GM21717 (cell line): ENCODE measurements around the gene TCF12.
"Not testable (repeated sequence)": the region's sequence is repeated elsewhere in the genome, so short reads cannot be mapped to it uniquely, and the experiment has no call there.

Experiments used
- ATAC-seq: cut with Tn5 transposase; IDR thresholded peaks from one replicate; pipeline ENCODE4 v1.9.1; 2021; ENCODE audit warnings: mild to moderate bottlenecking, moderate library complexity; ENCODE audit not compliant: unreplicated experiment

Gene TCF12

DNA sequence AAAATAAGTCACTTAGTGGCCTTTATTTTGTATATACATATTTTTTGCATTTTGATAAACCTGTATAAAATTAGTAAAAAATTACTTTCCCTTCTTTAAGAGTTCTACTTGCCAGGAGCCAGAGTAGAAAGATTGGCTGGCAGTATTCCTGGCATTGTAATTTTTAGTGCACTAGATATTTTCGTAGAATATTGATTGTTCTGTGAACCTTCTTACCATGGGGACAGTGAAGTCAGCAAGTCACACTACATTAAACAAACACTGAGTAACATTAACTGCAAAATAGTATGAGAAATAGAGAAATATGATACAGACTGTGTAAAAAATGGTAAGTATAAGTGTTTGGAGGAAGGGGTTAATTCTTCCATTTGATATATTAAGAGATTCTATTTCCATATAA, 26.0 kb downstream of the TCF12 start:
- ATAC-seq = no peak

DNA sequence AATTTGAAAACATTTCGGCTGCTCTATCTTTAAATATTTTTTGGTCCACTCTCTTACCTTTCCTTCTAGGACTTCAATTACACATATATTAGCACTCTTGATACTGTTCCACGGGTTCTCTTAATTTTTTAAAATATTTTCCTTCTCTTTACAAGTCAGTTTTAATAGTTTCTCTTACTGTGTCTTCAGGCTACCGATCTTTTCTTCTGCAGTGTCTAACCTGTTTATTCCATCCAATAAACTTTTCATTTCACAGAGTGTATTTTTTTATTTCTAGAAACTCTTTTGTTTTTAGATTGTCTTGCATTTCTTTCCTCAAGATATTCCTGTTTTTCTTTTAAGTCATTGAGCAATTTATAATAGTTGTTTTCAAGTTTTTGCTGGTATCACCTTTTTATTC, 27.7 kb downstream of the TCF12 start:
- no peak for ATAC-seq

DNA sequence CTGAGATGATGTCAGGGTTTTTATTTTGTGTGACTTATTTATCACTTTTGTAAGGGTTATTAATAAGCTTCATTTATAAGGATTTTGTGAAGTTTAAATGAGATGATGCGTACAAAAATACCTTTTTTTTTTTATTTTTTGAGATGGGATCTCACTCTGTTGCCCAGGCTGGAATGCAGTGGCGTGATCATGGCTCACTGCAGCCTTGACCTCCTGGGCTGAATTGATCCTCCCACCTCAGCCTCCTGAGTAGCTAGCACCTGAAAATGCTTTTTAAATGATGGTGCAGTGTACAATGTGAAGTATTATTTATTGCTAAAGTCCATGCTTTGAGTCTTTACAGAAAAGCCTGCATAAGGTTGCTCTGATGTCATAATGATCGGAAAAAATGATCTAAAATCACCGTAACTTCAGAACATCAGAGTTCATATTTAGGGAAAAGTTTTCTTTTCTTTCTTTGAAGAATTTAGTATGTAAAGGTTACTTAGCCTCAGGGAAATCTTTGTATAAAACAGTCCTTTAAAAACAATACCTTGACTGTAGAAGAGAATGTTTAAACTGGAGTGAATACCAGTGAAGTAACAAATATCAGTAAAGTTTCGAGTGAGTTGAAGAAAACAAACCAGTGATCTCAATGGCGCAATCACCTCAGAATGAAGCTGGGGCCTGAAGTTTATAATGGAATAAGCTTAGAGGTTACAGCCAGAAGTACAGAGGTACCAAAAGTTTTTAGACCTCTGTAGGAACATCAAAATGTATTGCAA, 29.7 kb downstream of the TCF12 start:
- no peak for ATAC-seq

DNA sequence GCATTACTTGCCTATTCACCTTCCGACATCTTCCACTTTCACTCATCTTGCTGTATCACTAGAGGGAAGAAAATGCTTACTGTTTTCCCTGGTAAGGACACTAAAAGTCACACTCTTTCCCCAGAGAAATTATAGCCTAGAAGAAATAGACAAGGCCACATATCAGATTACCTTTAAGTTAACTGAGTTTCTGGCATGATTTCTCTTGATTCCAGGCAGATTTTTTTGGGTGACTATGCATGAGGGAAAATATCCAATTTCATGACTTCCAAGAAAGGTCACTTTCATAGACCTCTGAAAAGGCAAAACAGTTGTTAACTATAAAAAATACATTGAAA, 30.3 kb downstream of the TCF12 start:
- no peak for ATAC-seq

DNA sequence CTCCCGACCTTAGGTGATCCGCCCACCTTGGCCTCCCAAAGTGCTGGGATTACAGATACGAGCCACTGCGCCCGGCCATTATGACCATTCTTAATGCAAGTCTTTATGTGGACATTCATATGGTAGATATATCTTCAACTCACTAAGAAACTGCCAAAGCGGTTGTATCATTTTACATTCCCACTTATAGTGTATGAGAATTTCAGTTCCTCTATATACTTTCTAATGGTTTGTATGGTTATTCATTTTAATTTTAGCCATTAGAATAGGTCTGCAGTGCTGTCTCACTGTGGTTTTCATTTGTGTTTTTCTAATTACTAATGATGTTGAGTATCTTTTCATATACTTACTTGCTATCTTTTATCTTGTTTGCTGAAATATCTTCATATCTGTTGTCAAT, 32.5 kb downstream of the TCF12 start:
- peak; percentile 94 for ATAC-seq

DNA sequence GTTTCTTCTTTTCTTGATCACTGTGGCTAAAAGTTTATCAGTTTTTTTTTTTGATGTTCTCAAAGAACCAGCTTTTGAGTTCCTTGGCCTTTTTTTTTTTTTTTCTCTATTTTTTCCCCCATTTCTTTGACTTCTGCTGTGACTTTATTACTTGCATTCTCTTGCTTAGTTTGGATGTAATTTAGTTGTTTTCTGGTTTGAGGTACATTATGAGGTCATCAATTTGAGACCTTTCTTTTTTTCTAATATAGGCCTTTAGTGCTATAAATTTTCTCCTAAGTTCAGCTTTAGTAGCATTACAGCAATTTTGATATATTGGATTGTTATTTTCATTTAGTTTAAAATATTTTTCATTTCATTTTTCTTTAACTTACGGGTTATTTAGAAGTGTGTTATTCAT, 35.3 kb downstream of the TCF12 start:
- no peak for ATAC-seq

DNA sequence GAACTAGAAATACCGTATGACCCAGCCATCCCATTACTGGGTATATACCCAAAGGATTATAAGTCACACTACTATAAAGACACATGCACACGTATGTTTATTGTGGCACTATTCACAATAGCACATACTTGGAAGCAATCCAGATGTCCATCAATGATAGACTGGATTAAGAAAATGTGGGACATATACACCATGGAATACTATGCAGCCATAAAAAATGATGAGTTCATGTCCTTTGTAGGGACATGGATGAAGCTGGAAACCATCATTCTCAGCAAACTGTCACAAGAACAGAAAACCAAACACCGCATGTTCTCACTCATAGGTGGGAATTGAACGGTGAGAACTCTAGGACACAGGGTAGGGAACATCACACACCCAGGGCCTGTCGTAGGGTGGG, 36.6 kb downstream of the TCF12 start:
- ATAC-seq = not testable (repeated sequence)

DNA sequence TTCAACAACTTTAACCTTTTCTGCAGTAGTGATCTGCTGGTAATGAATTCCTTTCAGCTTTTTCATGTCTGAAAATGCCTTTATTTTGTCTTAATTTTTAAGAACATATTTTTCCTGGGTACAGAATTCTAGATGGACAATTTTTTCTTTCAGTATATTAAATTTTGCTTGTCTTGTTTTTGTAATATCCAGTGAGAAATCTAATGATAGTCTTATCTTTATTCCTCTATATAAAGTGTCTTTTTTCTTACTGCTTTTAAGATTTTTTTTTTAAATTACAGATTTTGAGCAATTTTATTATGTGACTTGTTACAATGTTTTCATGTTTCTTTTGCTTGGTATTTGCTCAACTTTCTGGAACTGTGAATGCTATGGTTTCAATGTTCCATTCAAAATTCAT, 38.1 kb downstream of the TCF12 start:
- no peak for ATAC-seq

DNA sequence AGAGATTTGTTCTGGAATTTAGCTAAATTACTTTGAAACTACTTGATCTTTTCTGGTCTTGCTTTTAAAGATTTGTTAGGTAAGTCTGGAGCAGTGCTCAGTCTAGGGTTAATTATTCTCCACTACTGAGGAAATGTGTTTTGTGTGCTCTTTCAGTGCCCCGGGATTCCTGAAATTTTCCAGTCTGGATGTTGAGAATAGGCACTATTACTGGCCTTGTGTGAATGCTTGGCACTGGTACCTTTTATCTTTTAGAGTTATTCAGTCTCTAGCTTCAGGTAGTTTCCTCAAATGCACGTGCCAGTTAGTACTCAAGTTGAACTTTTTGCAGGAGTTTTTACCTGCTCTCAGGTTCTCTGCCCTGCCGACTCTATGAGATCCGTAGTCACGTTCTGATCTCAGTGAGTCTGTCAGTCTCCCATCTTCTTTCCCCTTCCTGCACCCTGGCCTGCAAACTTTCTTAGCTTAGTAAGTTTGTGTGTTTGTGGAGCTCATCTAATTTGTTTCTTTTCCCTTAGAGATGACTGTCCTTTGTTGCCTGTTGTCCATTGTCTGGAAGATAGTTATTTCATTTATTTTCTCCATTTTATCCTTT, 39.5 kb downstream of the TCF12 start:
- no peak for ATAC-seq

DNA sequence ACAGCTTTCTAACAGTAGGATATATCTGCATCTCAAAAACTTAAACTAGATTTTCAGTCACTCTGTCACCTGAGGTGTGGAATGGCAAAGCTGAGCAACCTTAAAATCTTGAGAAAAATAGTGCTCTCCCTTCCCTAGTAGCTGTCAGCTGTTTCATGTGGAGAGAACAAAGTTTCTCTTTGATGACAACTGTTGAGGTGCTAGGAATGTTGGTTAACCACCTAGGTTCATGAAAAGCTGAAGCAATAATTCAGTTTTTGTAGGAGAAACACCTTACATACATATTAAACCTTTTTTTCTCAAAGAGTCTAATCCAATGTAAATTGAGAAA, 40.8 kb downstream of the TCF12 start:
- ATAC-seq = no peak

DNA sequence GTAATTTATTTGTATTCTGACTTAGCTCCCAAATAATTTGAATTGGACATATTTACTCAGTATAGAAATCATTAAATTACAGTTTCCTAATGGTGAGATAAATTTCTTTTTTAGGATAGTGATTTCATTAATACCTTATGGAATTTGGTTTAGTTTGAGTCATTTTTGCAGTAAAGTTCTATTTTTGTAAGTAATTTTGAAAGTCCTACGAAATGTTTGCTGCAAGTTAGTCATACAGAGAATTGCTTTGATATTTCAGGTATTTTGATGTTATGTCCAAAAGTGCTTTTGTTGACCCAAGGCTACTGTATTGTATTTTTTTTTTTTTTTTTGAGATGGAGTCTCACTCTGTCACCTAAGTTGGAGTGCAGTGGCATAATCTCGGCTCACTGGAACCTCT, 41.7 kb downstream of the TCF12 start:
- no peak for ATAC-seq

DNA sequence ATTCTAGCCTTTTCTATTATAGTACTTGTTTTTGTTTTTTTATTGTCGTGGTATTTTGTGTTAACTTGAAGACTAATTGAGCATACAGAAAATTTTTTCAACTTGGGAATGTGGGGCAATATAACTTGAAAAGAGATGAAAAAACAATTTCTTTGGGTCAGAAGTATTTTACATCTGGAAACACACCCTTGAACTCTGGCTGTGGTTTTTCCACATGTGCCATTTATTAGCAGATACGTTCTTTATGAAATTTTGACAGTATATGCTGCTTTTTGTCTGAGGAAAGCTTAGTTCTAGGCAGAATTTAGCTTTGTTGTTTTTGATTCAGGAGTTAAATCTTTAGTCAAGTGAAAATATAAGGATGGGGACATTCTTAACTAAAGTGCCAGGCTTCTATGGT, 44.7 kb downstream of the TCF12 start:
- no peak for ATAC-seq

DNA sequence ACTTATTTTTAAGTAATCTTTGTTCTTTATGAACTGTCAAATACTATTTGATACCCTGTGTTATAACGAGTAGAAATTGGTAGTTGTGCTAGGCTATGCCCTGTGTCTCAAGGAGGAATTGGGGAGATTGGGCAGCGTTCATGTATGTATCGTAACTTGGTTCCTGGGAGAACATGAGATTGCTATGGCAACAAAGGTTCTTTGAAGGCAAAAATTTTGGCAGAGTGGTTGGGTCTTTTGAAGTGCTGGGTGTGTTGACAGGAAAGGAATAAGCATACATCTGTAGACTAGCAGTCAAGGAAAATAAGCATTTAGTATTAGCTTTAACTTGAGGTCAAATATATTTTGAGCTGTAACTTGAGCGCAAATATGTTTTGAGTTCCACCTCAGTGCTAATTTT, 45.3 kb downstream of the TCF12 start:
- ATAC-seq = no peak

DNA sequence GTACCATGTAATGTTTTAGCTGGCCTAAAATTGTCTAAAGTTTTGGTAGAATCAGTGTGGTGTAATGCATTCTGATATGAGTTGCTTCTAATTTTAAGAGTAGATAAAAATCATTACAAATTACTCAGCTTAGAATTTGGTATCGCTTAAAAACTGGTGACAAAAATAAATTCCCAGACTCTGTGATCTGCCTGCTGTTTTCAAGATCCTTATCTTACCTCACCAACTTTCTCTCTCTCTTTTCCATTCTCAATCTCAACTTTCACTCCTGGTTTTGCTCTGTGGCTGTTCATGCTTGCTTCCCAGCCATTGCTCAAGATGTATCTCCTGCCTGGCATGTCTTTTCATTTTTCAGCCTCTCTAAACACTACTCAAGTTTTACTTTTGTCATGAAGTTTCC, 45.7 kb downstream of the TCF12 start:
- ATAC-seq = no peak

DNA sequence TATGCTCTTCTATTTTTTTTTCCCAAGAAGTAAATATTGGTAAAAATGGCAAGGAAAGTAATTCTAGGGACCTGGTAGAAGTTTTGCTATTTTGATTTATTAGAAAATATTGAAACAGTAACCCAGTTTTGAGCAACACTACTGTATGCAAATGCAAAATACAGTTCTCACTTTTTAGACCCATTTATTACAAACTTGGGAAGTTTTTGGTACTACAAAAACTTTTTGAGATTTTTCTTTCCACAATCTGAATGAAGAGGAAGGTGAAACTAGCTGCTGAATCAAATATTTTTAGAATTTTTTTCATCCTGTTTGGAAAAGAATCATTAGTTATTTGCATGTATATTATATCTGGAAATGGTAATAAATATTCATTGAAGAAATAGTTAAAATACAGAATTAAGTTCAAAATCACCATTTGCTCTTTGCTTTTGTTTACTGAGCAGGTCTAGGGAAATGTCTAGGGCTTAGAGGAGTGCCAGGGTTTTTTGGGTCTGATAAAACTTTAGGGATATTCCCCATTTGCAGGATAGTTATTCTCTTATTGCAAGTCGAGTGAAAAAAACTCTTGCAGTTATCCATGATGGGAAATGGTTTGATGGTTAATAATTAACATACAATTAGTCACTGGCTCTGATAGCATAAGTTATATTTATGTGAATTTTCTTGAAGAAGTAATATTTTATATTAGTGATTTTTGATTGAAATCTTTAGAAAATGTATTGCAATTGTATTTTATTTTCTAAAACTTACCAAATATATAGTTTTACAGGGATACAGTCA, 47.0 kb downstream of the TCF12 start:
- no peak for ATAC-seq

DNA sequence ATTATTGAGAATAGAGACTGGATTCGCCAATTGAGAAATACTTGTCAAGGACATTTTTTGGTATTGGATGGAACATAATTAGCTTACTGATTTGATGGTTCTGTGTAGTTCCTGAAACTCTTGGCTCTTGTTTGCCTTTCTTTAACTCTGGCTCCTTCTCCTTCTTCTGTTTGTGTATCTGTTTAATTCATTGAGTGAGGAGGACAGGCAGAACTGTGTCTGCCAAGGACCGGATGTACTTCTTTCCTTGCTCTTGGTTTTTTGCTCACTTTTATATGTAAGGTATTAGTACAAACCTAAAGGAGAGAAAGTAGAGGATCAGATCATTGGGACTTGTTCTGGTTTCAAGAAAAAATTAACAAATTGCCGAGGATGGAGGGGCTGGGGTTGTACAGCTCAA, 48.9 kb downstream of the TCF12 start:
- ATAC-seq = no peak

DNA sequence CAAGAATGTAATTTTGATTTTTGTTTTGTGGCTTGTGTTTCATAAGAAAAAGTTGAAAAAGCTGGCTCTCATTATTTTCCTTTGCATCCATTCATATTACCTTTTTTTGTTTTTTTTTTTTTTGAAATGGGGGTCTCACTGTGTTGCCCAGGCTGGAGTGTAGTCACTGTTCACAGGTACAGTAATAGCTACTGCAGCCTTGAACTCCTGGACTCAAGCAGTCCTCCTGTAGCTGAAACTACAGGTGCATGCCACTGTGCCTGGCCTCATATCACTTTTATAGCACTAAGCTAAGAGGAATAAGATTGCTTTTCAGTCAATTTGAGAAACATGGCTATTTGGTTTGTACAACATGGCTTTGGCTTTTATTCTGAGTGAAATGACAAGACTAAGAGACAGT, 49.8 kb downstream of the TCF12 start:
- no peak for ATAC-seq

DNA sequence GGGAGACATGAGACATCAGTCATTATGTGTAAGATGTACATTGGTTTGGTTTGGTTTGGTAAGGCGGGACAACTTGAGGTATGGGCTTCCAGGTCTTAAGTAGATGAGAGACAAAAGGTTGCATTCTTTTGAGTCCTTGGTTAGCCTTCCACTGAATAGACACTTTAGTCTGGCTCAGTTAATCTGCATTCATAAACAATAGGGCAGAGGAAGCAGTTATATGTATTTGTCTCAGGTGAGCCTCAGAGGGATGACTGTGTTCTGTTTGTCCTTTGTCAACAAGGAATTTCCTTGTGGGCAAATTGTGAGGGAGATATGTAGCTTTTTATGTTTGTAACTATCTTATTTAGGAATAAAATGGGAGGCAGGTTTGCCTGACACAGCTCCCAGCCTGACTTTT, 50.4 kb downstream of the TCF12 start:
- ATAC-seq = no peak

DNA sequence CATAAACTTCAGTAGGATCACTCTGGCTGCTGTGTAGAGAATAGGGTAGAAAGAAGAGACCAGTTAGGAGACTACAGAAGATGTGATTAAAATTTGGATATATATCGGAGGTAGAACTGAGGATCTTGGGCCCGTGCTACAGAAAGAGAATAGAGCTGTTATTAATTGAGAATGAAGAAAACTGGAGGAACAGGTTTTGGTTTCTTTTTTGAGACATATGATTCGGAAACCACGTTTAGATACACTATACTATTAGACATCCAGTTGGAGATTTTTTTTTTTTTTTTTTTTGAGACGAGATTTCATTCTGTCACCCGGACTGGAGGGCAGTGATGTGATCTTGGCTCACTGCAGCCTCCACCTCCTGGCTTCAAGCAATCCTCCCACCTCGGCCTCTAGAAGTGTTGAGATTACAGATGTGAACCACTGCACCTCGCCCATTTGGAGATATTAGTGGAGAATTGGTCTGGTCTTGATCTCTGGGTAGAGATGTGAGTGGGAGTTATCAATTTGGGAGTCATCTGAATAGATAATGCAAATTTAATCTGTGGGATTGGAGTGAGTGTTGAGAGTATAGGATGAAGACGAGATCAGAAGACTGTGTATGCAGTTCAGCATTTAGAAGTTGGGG, 50.9 kb downstream of the TCF12 start:
- ATAC-seq = no peak

DNA sequence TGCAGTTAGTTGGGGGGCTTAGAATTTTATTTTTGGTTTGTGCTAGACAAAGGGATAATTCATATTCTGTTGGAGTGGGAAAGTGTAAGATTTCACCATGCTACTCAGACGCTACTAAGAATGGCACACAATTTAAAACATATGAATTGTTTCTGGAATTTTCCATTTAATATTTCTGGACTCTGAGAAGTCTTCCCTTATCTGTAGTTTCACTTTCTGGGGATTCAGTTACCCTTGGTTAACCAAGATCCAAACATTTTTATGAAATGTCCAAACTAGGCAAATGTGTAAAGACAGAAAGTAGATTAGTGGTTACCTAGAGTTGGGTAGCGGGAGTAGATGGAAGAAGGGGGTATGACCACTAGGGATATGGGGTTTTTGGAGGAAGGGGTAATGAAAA, 53.1 kb downstream of the TCF12 start:
- no peak for ATAC-seq

DNA sequence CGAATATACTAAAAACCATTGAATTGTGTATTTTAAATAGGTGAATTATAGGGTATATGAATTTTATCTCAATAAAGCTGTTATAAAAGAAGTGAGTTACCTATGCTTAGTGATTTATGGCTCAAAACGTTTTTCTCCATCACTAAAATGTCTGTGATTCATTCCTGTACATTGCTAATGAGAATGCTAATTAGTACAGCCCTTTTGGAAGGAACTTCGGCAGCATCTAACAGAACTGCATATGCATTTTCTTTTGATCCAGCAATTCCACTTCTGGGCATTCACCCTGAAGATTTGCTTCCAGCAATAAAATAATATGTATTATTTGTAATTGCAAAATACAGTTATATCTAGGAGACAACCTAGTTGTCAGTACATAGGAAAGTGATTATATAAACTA, 53.6 kb downstream of the TCF12 start:
- ATAC-seq = no peak

DNA sequence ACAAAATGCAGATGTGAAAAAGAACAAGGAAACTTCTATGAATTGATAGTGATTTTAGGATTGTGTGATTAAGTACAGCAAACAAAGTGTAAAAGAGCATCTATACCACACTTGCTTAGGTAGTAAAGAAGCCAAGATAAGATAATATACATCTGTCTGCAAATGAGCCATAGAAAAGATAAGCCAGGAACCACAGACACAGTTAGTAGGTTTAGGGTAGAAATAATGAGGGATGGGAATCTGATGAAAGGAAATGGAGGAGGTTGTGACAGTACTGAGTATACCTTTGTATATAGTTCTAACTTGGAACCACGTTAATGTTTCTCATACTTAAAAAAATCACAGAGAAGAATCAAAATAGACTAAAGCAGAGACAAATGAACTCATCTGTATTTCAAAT, 54.0 kb downstream of the TCF12 start:
- no peak for ATAC-seq
